Panc1 (cell line): ENCODE data around the gene TENT5C.

Experiments used
- POLR2AphosphoS5 ChIP-seq: IDR thresholded peaks from 2 replicates; pipeline ENCODE4 v1.6.1; 2012; ENCODE audit warnings: mild to moderate bottlenecking, low read depth, low read length, moderate library complexity
- SIN3A ChIP-seq: IDR thresholded peaks from 2 replicates; pipeline ENCODE4 v1.6.1; 2012; ENCODE audit warnings: low read depth, mild to moderate bottlenecking, low read length, moderate library complexity, borderline replicate concordance; ENCODE audit not compliant: insufficient read depth
- TF ChIP-seq, protein P1 (sequence below): fragments of 450-650 bp; IDR thresholded peaks from 2 replicates; pipeline ENCODE4 v1.5.1; 2017; ENCODE audit warnings: mild to moderate bottlenecking
- TF ChIP-seq, protein P2 (sequence below), 2 experiments: IDR thresholded peaks; 2 replicates each; pipeline ENCODE4 v1.6.1; 2011 to 2012; ENCODE audit warnings: low read depth in 2 of 2, control low read depth in 1 of 2, low read length in 1 of 2, mild to moderate bottlenecking in 1 of 2, moderate library complexity in 1 of 2; ENCODE audit not compliant: insufficient read depth in 1 of 2

DNA sequence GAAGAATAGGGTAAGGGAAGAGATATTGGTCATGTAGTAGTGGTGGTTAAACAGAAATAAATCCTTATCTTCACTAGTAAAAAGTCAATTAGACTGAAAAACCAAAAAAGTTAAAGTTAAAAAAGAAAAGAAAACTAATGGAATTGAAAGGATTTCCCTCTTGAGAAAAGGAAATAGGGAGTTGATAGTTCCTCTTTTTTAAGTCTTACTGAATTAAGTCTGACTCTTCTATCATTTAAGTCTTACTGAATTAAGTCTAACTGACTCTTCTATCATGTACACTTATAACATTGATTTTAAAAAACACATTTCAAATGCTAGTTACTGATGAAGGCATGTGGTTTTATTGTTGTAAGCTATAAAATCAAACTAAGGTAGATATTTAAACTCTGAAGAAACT, 49.5 kb upstream of the TENT5C start:
- TF ChIP-seq, protein P1, sequence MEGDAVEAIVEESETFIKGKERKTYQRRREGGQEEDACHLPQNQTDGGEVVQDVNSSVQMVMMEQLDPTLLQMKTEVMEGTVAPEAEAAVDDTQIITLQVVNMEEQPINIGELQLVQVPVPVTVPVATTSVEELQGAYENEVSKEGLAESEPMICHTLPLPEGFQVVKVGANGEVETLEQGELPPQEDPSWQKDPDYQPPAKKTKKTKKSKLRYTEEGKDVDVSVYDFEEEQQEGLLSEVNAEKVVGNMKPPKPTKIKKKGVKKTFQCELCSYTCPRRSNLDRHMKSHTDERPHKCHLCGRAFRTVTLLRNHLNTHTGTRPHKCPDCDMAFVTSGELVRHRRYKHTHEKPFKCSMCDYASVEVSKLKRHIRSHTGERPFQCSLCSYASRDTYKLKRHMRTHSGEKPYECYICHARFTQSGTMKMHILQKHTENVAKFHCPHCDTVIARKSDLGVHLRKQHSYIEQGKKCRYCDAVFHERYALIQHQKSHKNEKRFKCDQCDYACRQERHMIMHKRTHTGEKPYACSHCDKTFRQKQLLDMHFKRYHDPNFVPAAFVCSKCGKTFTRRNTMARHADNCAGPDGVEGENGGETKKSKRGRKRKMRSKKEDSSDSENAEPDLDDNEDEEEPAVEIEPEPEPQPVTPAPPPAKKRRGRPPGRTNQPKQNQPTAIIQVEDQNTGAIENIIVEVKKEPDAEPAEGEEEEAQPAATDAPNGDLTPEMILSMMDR: no peak
- no peak for TF ChIP-seq POLR2AphosphoS5
- TF ChIP-seq, protein P2, sequence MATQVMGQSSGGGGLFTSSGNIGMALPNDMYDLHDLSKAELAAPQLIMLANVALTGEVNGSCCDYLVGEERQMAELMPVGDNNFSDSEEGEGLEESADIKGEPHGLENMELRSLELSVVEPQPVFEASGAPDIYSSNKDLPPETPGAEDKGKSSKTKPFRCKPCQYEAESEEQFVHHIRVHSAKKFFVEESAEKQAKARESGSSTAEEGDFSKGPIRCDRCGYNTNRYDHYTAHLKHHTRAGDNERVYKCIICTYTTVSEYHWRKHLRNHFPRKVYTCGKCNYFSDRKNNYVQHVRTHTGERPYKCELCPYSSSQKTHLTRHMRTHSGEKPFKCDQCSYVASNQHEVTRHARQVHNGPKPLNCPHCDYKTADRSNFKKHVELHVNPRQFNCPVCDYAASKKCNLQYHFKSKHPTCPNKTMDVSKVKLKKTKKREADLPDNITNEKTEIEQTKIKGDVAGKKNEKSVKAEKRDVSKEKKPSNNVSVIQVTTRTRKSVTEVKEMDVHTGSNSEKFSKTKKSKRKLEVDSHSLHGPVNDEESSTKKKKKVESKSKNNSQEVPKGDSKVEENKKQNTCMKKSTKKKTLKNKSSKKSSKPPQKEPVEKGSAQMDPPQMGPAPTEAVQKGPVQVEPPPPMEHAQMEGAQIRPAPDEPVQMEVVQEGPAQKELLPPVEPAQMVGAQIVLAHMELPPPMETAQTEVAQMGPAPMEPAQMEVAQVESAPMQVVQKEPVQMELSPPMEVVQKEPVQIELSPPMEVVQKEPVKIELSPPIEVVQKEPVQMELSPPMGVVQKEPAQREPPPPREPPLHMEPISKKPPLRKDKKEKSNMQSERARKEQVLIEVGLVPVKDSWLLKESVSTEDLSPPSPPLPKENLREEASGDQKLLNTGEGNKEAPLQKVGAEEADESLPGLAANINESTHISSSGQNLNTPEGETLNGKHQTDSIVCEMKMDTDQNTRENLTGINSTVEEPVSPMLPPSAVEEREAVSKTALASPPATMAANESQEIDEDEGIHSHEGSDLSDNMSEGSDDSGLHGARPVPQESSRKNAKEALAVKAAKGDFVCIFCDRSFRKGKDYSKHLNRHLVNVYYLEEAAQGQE (IDR thresholded peaks at IDR 0.05; ENCODE audit: insufficient read depth in 1 of 2, low read depth in 2 of 2, low read length in 1 of 2): no peak
- TF ChIP-seq SIN3A: no peak
